K562 (cell line): ENCODE results near the gene DAG1. TPM values are rescaled to one million over a fixed set of nuclear protein-coding genes. Genes with fewer than 3 reads are reported as not detected.

Experiments used
- CBFA2T2 ChIP-seq: fragments of 450-650 bp; conservative IDR thresholded peaks from 2 replicates; pipeline ENCODE4 v1.6.1; 2017; ENCODE audit warnings: mild to moderate bottlenecking
- CEBPB ChIP-seq: fragments of 450-650 bp; IDR thresholded peaks from 2 replicates; pipeline ENCODE4 v1.6.1; 2016; ENCODE audit warnings: missing genetic modification characterization, missing compliant biosample characterization
- ELF2 ChIP-seq: fragments of 250-450 bp; sonication (Bioruptor Pico); IDR thresholded peaks from 2 replicates; pipeline ENCODE4 v1.5.0; 2021; ENCODE audit warnings: mild to moderate bottlenecking
- KLF1 ChIP-seq: fragments of 450-650 bp; IDR thresholded peaks from 2 replicates; pipeline ENCODE4 v1.6.1; 2016; ENCODE audit warnings: missing genetic modification characterization, missing compliant biosample characterization
- NCOA4 ChIP-seq: fragments of 450-650 bp; IDR thresholded peaks from 2 replicates; pipeline ENCODE4 v1.6.1; 2018; ENCODE audit warnings: mild to moderate bottlenecking; ENCODE audit not compliant: partially characterized antibody
- NCOR1 ChIP-seq: fragments of 450-650 bp; IDR thresholded peaks from 2 replicates; pipeline ENCODE4 v1.6.1; 2016; ENCODE audit warnings: mild to moderate bottlenecking, moderate library complexity
- RBM17 ChIP-seq: fragments of 200-400 bp; formaldehyde crosslinking; IDR thresholded peaks from 2 replicates; pipeline ENCODE4 v1.6.1; 2017; ENCODE audit warnings: low read depth, mild to moderate bottlenecking, low read length, borderline replicate concordance
- SMAD2 ChIP-seq: fragments of 150-350 bp; IDR thresholded peaks from 2 replicates; pipeline ENCODE4 v1.6.1; 2014; ENCODE audit warnings: low read depth, mild to moderate bottlenecking, low read length
- SNRNP70 ChIP-seq: fragments of 200-400 bp; formaldehyde crosslinking; optimal IDR thresholded peaks from 2 replicates; pipeline ENCODE3; 2017; ENCODE audit warnings: low read depth, low read length
- SRF ChIP-seq, 2 experiments: fragments of 250-450, 450-650 bp in 1 of 2; sonication (Bioruptor Pico) in 1 of 2; sonication (generic) in 1 of 2; formaldehyde crosslinking; IDR thresholded peaks; 2 replicates each; pipeline versions ENCODE4 v1.5.0 to v1.5.1; 2020 to 2022; ENCODE audit warnings: mild to moderate bottlenecking in 1 of 2, missing genetic modification reagents in 1 of 2
- ZNF217 ChIP-seq: sonication (generic); formaldehyde crosslinking; IDR thresholded peaks from 2 replicates; pipeline ENCODE4 v1.8.0; 2022; ENCODE audit warnings: mild to moderate bottlenecking, missing genetic modification reagents
- ZNF589 ChIP-seq: fragments of 200-800 bp; sonication (Bioruptor generic); IDR thresholded peaks from 2 replicates; pipeline ENCODE4 v1.6.1; 2016; ENCODE audit warnings: low read depth, missing genetic modification characterization, missing compliant biosample characterization
- polyA plus RNA-seq, 8 experiments: library from polyadenylated mRNA; depleted of rRNA in 4 of 8; stranded (reverse) in 5 of 8; unstranded in 3 of 8; fragments of >200 nt; fragmentation: Nextera tagmentation in 2 of 8; fragmentation: Illumina TruSeq in 1 of 8; extraction: Ambion mirVana in 2 of 8; extraction: Trizol in 1 of 8; gene quantifications; 2 replicates each; pipeline versions ENCODE4 v1.2.1 to v1.2.3, GENCODE V29; 2011 to 2014; ENCODE audit warnings: inconsistent platforms in 1 of 8, missing spikeins in 1 of 8
- total RNA-seq, 7 experiments: library from RNA; depleted of rRNA in 6 of 7; stranded (reverse); fragments of >200 nt in 6 of 7; fragmentation: Illumina TruSeq in 2 of 7; extraction: Trizol in 2 of 7; gene quantifications; 2 replicates each; pipeline versions ENCODE4 v1.2.1 to v1.2.3, GENCODE V29; 2011 to 2021; ENCODE audit warnings: low replicate concordance in 1 of 7
- TF ChIP-seq, protein P1 (sequence below): sonication (generic); formaldehyde crosslinking; IDR thresholded peaks from 2 replicates; pipeline ENCODE4 v1.8.0; 2022; ENCODE audit warnings: mild to moderate bottlenecking, missing genetic modification reagents
- TF ChIP-seq, protein P2 (sequence below), 2 experiments: fragments of 450-650 bp in 1 of 2; sonication (generic) in 1 of 2; formaldehyde crosslinking; conservative IDR thresholded peaks; 2 replicates each; pipeline versions ENCODE4 v1.4.0 to v1.8.1; 2020 to 2022; ENCODE audit warnings: mild to moderate bottlenecking in 1 of 2, missing genetic modification reagents in 1 of 2
- TF ChIP-seq, protein P3 (sequence below): fragments of 250-450 bp; sonication (Bioruptor Pico); IDR thresholded peaks from 2 replicates; pipeline ENCODE4 v1.6.1; 2021; ENCODE audit warnings: mild to moderate bottlenecking
- TF ChIP-seq, protein P4 (sequence below): fragments of 450-650 bp; formaldehyde crosslinking; IDR thresholded peaks from 2 replicates; pipeline ENCODE4 v1.4.0; 2020; ENCODE audit warnings: mild to moderate bottlenecking, moderate library complexity
- TF ChIP-seq, protein P5 (sequence below): fragments of 250-450 bp; sonication (Bioruptor Pico); IDR thresholded peaks from 2 replicates; pipeline ENCODE4 v1.4.0; 2020; ENCODE audit warnings: mild to moderate bottlenecking, moderate library complexity, borderline replicate concordance

The DAG1 gene
- total and polyA plus RNA-seq, 9 of the 15 experiments (the other 6 are each of a cell fraction or from before 2014, with no cell fraction given), result 0.29 to 19.6 (median 8.2) TPM

DNA sequence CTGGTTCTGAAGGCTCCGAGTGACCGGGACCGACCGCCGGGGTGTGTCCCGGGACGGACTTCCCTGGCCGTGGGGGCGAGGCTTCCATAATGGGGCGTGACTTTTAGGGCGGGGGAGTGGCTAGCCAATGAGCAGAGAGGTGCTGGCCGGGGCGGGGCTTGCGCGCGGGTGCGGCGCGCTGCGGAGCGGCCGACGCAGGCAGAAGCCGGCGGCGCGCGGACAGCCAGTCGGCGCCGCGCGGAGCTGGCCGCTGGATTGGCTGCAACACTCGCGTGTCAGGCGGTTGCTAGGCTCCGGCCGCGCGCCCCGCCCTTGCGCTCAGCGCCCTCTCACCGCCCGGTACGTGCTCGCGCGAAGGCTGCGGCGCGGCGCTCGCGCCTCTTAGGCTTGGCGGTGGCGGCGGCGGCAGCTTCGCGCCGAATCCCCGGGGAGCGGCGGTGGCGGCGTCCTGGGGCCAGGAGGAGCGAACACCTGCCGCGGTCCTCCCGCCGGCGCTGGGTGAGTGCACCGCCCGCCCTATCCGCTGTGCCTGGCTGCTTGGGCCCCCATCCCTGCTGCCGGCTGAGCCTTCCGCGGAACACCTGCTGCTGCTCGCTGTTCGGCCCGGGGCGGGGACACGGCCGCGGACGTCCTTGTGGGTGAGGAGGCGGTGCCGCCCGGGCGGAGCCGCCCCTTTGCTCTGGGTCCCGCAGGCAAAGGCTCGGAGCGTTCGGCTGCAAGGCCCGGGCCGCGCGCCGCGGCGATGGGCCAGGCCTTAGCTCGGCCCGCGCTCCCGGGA is at the start of gene DAG1 (continued):
- TF ChIP-seq, protein P1, sequence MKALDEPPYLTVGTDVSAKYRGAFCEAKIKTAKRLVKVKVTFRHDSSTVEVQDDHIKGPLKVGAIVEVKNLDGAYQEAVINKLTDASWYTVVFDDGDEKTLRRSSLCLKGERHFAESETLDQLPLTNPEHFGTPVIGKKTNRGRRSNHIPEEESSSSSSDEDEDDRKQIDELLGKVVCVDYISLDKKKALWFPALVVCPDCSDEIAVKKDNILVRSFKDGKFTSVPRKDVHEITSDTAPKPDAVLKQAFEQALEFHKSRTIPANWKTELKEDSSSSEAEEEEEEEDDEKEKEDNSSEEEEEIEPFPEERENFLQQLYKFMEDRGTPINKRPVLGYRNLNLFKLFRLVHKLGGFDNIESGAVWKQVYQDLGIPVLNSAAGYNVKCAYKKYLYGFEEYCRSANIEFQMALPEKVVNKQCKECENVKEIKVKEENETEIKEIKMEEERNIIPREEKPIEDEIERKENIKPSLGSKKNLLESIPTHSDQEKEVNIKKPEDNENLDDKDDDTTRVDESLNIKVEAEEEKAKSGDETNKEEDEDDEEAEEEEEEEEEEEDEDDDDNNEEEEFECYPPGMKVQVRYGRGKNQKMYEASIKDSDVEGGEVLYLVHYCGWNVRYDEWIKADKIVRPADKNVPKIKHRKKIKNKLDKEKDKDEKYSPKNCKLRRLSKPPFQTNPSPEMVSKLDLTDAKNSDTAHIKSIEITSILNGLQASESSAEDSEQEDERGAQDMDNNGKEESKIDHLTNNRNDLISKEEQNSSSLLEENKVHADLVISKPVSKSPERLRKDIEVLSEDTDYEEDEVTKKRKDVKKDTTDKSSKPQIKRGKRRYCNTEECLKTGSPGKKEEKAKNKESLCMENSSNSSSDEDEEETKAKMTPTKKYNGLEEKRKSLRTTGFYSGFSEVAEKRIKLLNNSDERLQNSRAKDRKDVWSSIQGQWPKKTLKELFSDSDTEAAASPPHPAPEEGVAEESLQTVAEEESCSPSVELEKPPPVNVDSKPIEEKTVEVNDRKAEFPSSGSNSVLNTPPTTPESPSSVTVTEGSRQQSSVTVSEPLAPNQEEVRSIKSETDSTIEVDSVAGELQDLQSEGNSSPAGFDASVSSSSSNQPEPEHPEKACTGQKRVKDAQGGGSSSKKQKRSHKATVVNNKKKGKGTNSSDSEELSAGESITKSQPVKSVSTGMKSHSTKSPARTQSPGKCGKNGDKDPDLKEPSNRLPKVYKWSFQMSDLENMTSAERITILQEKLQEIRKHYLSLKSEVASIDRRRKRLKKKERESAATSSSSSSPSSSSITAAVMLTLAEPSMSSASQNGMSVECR (CRISPR knock-in tag), result peak; percentile 90
- TF ChIP-seq RBM17 (no peak), SNRNP70 (no peak), CBFA2T2 (no peak), SMAD2 (no peak), NCOA4 (no peak), KLF1 (tag) (peak; percentile 36; the same call in 1 of the 2 replicates), CEBPB (tag) (no peak), ZNF589 (no peak), ZNF217 (CRISPR knock-in tag) (no peak), ELF2 (CRISPR knock-in tag) (no peak), NCOR1 (no peak), SRF (CRISPR knock-in tag; IDR thresholded peaks at IDR 0.05) (no peak)
- TF ChIP-seq, protein P2, sequence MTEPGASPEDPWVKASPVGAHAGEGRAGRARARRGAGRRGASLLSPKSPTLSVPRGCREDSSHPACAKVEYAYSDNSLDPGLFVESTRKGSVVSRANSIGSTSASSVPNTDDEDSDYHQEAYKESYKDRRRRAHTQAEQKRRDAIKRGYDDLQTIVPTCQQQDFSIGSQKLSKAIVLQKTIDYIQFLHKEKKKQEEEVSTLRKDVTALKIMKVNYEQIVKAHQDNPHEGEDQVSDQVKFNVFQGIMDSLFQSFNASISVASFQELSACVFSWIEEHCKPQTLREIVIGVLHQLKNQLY (CRISPR knock-in tag; conservative IDR thresholded peaks at IDR 0.05), result no peak
- TF ChIP-seq, protein P3, sequence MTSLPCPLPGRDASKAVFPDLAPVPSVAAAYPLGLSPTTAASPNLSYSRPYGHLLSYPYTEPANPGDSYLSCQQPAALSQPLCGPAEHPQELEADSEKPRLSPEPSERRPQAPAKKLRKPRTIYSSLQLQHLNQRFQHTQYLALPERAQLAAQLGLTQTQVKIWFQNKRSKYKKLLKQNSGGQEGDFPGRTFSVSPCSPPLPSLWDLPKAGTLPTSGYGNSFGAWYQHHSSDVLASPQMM (CRISPR knock-in tag), result no peak
- TF ChIP-seq, protein P4, sequence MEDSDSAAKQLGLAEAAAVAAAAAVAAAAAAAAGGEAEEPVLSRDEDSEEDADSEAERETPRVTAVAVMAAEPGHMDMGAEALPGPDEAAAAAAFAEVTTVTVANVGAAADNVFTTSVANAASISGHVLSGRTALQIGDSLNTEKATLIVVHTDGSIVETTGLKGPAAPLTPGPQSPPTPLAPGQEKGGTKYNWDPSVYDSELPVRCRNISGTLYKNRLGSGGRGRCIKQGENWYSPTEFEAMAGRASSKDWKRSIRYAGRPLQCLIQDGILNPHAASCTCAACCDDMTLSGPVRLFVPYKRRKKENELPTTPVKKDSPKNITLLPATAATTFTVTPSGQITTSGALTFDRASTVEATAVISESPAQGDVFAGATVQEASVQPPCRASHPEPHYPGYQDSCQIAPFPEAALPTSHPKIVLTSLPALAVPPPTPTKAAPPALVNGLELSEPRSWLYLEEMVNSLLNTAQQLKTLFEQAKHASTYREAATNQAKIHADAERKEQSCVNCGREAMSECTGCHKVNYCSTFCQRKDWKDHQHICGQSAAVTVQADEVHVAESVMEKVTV, result no peak
- TF ChIP-seq, protein P5, sequence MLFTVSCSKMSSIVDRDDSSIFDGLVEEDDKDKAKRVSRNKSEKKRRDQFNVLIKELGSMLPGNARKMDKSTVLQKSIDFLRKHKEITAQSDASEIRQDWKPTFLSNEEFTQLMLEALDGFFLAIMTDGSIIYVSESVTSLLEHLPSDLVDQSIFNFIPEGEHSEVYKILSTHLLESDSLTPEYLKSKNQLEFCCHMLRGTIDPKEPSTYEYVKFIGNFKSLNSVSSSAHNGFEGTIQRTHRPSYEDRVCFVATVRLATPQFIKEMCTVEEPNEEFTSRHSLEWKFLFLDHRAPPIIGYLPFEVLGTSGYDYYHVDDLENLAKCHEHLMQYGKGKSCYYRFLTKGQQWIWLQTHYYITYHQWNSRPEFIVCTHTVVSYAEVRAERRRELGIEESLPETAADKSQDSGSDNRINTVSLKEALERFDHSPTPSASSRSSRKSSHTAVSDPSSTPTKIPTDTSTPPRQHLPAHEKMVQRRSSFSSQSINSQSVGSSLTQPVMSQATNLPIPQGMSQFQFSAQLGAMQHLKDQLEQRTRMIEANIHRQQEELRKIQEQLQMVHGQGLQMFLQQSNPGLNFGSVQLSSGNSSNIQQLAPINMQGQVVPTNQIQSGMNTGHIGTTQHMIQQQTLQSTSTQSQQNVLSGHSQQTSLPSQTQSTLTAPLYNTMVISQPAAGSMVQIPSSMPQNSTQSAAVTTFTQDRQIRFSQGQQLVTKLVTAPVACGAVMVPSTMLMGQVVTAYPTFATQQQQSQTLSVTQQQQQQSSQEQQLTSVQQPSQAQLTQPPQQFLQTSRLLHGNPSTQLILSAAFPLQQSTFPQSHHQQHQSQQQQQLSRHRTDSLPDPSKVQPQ, result no peak
